ENCODE data around the gene HIRA. TPM values are rescaled to one million over a fixed set of nuclear protein-coding genes. Genes with fewer than 3 reads are reported as not detected.
A peak's percentile ranks its signal among the peaks of the same experiment; 100 is the strongest.

Gene HIRA
- total and polyA plus RNA-seq, 9 of the 15 experiments (the other 6 are each of a cell fraction or from before 2014, with no cell fraction given) = 0.96 to 132 (median 58.4) TPM

DNA sequence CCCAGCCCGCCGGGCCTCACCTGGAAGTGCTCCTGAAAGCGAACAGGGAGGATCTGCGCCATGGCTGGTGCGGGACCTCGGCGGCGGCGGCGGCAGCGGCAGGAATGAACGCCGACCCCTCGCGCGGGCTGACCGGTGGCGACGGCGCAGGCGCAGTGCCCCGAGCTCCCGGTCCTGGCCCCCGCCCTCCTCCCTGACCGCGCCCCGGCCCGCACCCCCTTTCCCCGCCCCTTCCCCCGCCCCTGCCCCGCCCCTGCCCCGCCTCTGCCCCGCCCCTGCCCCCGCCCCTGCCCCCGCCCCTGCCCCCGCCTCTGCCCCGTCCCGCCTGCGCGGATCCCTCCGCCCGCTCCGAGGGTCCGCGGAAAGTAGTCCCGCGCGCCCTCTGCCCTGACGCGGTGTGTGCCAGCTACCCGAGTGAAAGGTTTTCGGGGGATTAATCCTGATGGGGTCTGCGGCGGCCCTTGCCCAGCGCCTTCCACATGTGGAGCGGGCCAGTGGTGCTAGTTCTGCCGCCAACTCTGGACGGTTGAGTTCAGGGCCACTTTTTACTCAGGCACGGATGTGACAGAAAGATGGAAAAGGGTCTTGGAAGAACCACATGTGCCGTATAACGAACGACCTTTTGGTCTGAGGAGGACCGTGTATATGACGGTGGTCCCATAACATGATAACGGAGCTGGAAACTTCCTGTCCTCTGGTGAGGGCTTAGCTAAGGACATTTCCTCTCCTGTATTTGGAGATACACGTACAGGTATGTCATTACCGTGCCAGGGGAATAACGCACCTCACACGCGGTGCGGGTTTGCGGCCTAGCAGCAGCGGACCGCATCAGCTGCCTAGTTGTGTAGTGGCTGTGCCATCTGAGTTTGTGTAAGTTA lies 139.7 kb downstream of the HIRA start, which contains the start of gene CLTCL1 (continued):
- TF ChIP-seq, protein P1, sequence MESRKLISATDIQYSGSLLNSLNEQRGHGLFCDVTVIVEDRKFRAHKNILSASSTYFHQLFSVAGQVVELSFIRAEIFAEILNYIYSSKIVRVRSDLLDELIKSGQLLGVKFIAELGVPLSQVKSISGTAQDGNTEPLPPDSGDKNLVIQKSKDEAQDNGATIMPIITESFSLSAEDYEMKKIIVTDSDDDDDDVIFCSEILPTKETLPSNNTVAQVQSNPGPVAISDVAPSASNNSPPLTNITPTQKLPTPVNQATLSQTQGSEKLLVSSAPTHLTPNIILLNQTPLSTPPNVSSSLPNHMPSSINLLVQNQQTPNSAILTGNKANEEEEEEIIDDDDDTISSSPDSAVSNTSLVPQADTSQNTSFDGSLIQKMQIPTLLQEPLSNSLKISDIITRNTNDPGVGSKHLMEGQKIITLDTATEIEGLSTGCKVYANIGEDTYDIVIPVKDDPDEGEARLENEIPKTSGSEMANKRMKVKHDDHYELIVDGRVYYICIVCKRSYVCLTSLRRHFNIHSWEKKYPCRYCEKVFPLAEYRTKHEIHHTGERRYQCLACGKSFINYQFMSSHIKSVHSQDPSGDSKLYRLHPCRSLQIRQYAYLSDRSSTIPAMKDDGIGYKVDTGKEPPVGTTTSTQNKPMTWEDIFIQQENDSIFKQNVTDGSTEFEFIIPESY (CRISPR knock-in tag; IDR thresholded peaks at IDR 0.05) = peak; percentile 91; the same call in 1 of the 2 replicates
- TF ChIP-seq MEF2A (IDR thresholded peaks at IDR 0.05; ENCODE audit: control insufficient read depth, low read depth, low read length) = no peak
- peak; percentile 99 for TF ChIP-seq GATAD2A (IDR thresholded peaks at IDR 0.05)
- peak; percentile 96 for TF ChIP-seq NBN (IDR thresholded peaks at IDR 0.05; ENCODE audit: low read depth)
- TF ChIP-seq ZNF263 (CRISPR knock-in tag; IDR thresholded peaks at IDR 0.05; ENCODE audit: borderline replicate concordance) = no peak
- TF ChIP-seq, protein P2, sequence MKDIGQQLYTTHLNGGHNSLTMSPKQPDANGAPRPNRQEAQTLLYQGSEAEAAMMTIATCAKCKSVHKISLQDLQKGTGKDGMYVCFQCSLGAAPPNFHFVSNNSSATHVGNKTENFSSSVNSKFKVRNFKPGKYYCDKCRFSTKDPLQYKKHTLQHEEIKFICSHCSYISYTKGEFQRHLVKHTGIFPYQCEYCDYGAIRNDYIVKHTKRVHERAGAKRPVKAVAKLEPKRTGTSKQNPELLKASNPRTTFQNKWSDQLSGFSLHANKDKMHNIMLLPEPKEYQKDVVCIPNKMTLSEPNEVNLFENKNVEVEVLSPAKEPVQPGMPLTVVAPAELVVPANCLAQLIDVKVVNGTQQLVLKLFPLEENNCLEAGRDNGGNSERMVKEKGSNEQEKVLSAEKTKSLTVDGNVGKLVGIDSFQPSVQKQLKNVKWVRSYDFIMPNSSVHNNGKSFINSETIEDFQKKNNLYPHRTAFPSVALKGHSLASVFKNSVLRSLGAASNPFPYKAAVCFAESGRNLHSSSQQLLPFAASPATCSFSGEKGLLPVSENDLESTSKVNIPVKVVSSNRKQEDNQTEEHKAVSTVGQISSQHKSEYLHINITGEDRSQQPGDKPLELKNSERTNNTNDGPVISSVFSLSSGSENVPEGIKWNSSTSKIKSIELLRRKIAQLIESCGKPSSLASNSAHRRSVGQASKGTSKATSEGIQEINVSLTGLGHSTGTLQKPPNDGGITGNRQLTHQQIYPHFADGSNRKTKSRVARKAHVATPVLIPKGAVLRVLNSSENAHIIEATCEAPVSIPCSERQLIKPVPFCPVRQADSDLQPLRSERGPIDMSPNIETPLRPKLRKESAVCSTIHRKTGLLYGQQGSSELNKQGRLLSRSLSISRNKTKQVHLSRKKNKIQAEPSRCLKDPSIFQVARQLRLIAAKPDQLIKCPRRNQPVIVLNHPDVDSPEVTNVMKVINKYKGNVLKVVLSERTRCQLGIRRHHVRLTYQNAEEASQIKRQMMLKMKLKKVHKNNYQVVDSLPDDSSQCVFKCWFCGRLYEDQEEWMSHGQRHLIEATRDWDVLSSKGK (CRISPR knock-in tag; IDR thresholded peaks at IDR 0.05) = no peak
- TF ChIP-seq SMARCA5 (IDR thresholded peaks at IDR 0.05) = no peak
- peak; percentile 99 for TF ChIP-seq FOXK1 (CRISPR knock-in tag; IDR thresholded peaks at IDR 0.05; ENCODE audit: borderline replicate concordance)
- no peak for TF ChIP-seq SRSF3 (IDR thresholded peaks at IDR 0.05; ENCODE audit: insufficient read depth, low read length)
- TF ChIP-seq CXXC5 (CRISPR knock-in tag; IDR thresholded peaks at IDR 0.05) = peak; percentile 95
- no peak for TF ChIP-seq U2AF2 (optimal IDR thresholded peaks at IDR 0.05; ENCODE audit: low read depth, low read length)
- TF ChIP-seq ZKSCAN8 (CRISPR knock-in tag; IDR thresholded peaks at IDR 0.05) = no peak
- peak; percentile 69; the same call in 1 of the 2 replicates for TF ChIP-seq EHMT2 (IDR thresholded peaks at IDR 0.05)
- TF ChIP-seq PHB2 (IDR thresholded peaks at IDR 0.05; ENCODE audit: low read depth) = no peak; the same call in 1 of the 2 replicates
- TF ChIP-seq ZNF143 (CRISPR knock-in tag; IDR thresholded peaks at IDR 0.05) = no peak
- TF ChIP-seq, protein P3, sequence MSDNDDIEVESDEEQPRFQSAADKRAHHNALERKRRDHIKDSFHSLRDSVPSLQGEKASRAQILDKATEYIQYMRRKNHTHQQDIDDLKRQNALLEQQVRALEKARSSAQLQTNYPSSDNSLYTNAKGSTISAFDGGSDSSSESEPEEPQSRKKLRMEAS (CRISPR knock-in tag; IDR thresholded peaks at IDR 0.05) = no peak
- TF ChIP-seq CAMTA2 (CRISPR knock-in tag; conservative IDR thresholded peaks at IDR 0.05) = peak; percentile 94
- TF ChIP-seq NCOA1 (IDR thresholded peaks at IDR 0.05; ENCODE audit: low read depth) = no peak; the same call in 1 of the 2 replicates
- no peak for TF ChIP-seq HNRNPH1 (optimal IDR thresholded peaks at IDR 0.05; ENCODE audit: low read depth, low read length)
- TF ChIP-seq MYBL2 (IDR thresholded peaks at IDR 0.05; ENCODE audit: low read depth) = 0 out of 2 replicates have a peak, but pooled peaks have one; percentile 41
- no peak for TF ChIP-seq MYBL2 (CRISPR knock-in tag; IDR thresholded peaks at IDR 0.05; ENCODE audit: borderline replicate concordance)
- peak; percentile 91 for TF ChIP-seq MTA1 (IDR thresholded peaks at IDR 0.05; ENCODE audit: borderline replicate concordance)
- no peak for TF ChIP-seq ZNF197 (CRISPR knock-in tag; IDR thresholded peaks at IDR 0.05; ENCODE audit: low read depth)
- no peak for TF ChIP-seq TCF3 (CRISPR knock-in tag; IDR thresholded peaks at IDR 0.05)
- TF ChIP-seq HDAC3 (IDR thresholded peaks at IDR 0.05; ENCODE audit: borderline replicate concordance, partially characterized antibody) = no peak
